Right kidney (tissue), 9 donors: ENCODE measurements around the gene VPS52.

Experiments
- DNase-seq: peaks from one replicate; pipeline ENCODE4 v3.0.0-alpha.2; 2016
- long read RNA-seq, 8 donors: transcript quantifications; one replicate each; lab custom pipeline, GENCODE V29; 2026

The VPS52 gene
- long read RNA-seq, donor 1, transcript VPS52-212 (20 exons, 2,960 nt) = major isoform, 8 of 9,263 reads
- long read RNA-seq, donor 1, transcript VPS52-222 (4 exons, 743 nt) = minor isoform, 7 of 9,263 reads
- long read RNA-seq, donor 1, partial matches to known transcripts = 8,657 of 9,263 reads
- long read RNA-seq, donor 1, other reads (novel, unspliced or antisense) = 590 of 9,263 reads
- long read RNA-seq, donor 2, transcript VPS52-222 (4 exons, 743 nt) = major isoform, 5 of 6 reads
- long read RNA-seq, donor 2, partial matches to known transcripts = 0 of 6 reads
- long read RNA-seq, donor 2, other reads (novel, unspliced or antisense) = 0 of 6 reads
- long read RNA-seq, donor 3, transcript VPS52-222 (4 exons, 743 nt) = major isoform, 7 of 12 reads
- long read RNA-seq, donor 3, partial matches to known transcripts = 0 of 12 reads
- long read RNA-seq, donor 3, other reads (novel, unspliced or antisense) = 0 of 12 reads
- long read RNA-seq, donor 4, transcript VPS52-222 (4 exons, 743 nt) = major isoform, 13 of 4,870 reads
- long read RNA-seq, donor 4, partial matches to known transcripts = 879 of 4,870 reads
- long read RNA-seq, donor 4, other reads (novel, unspliced or antisense) = 3,976 of 4,870 reads
- long read RNA-seq, donor 5, transcript VPS52-222 (4 exons, 743 nt) = major isoform, 12 of 18 reads
- long read RNA-seq, donor 5, transcript VPS52-212 (20 exons, 2,960 nt) = minor isoform, 6 of 18 reads
- long read RNA-seq, donor 5, partial matches to known transcripts = 0 of 18 reads
- long read RNA-seq, donor 5, other reads (novel, unspliced or antisense) = 0 of 18 reads
- long read RNA-seq, donor 6, transcript VPS52-212 (20 exons, 2,960 nt) = major isoform, 6 of 3,337 reads
- long read RNA-seq, donor 6, partial matches to known transcripts = 3,185 of 3,337 reads
- long read RNA-seq, donor 6, other reads (novel, unspliced or antisense) = 141 of 3,337 reads
- long read RNA-seq, donor 7, transcript VPS52-222 (4 exons, 743 nt) = major isoform, 11 of 8,378 reads
- long read RNA-seq, donor 7, partial matches to known transcripts = 7,879 of 8,378 reads
- long read RNA-seq, donor 7, other reads (novel, unspliced or antisense) = 483 of 8,378 reads
- long read RNA-seq, donor 8, transcript VPS52-212 (20 exons, 2,960 nt) = minor isoform, 6 of 4,388 reads
- long read RNA-seq, donor 8, transcript VPS52-222 (4 exons, 743 nt) = major isoform, 9 of 4,388 reads
- long read RNA-seq, donor 8, partial matches to known transcripts = 684 of 4,388 reads
- long read RNA-seq, donor 8, other reads (novel, unspliced or antisense) = 3,687 of 4,388 reads

- peak; percentile 96 for DNase-seq
These were observed at the start of gene VPS52, which contains the start of gene RPS18 for GRCh38 chr6:33271468-33272274. TSS of gene VPS52 (minus strand) at chr6:33271876. CDS start at chr6:33271675, 201 bp downstream. TSS of gene RPS18 (plus strand) at chr6:33272075. CDS start at chr6:33272120, 45 bp downstream.

- DNase-seq = no peak
These were observed 49.6 kb upstream of the VPS52 start for GRCh38 chr6:33321227-33321626.

GRCh38 chr6:33320315-33321181 lies 48.9 kb upstream of the VPS52 start:
- no peak for DNase-seq

- no peak for DNase-seq
These were observed 48.3 kb upstream of the VPS52 start for GRCh38 chr6:33319939-33320314.

GRCh38 chr6:33318426-33319073 lies 46.9 kb upstream of the VPS52 start:
- DNase-seq = no peak

- DNase-seq = peak; percentile 97
These were observed 46.2 kb upstream of the VPS52 start, which contains the start of gene ZBTB22 for GRCh38 chr6:33317669-33318425. TSS of gene ZBTB22 (minus strand) at chr6:33317744. CDS start at chr6:33316916, 828 bp downstream.

- no peak for DNase-seq
These were observed 45.7 kb upstream of the VPS52 start for GRCh38 chr6:33317419-33317668.

- no peak for DNase-seq
These were observed 45.1 kb upstream of the VPS52 start for GRCh38 chr6:33316603-33317418.

GRCh38 chr6:33315793-33316602 lies 44.3 kb upstream of the VPS52 start:
- no peak for DNase-seq

- DNase-seq = peak; percentile 50
These were observed 43.5 kb upstream of the VPS52 start for GRCh38 chr6:33314943-33315792.

GRCh38 chr6:33314515-33314942 lies 42.9 kb upstream of the VPS52 start:
- peak; percentile 60 for DNase-seq

- DNase-seq = peak; percentile 88
These were observed 42.2 kb upstream of the VPS52 start, which contains the start of gene TAPBP for GRCh38 chr6:33313709-33314514. TSS of gene TAPBP (minus strand) at chr6:33314078. CDS start at chr6:33314041, 37 bp downstream.

GRCh38 chr6:33313105-33313708 lies 41.5 kb upstream of the VPS52 start:
- DNase-seq = peak; percentile 69

GRCh38 chr6:33312361-33313104 lies 40.9 kb upstream of the VPS52 start:
- DNase-seq = peak; percentile 67
